IPS-18c (cell line): Measurements from ENCODE around the gene SPATA1.

Source experiments
- H3K4me3 ChIP-seq: 2 replicates; pipeline ENCODE4 v1.7.0; 2013; ENCODE audit warnings: low read depth, mild to moderate bottlenecking, low read length, moderate library complexity; ENCODE audit not compliant: insufficient read depth
- H3K9me3 ChIP-seq: one replicate; pipeline ENCODE4 v1.6.1; 2013; ENCODE audit warnings: mild to moderate bottlenecking, low read length, moderate library complexity; ENCODE audit not compliant: control insufficient read depth, insufficient read depth

Gene SPATA1

GRCh38 chr1:84606977-84607376 is 100.8 kb downstream of the SPATA1 start:
- peaks cover 10% of the 10 kb centered on the region for H3K9me3 ChIP-seq

GRCh38 chr1:84611091-84611490 is 104.9 kb downstream of the SPATA1 start:
- H3K4me3 ChIP-seq, result no peak overlapping the region
- peaks cover 12% of the 10 kb centered on the region for H3K9me3 ChIP-seq

More at GRCh38 chr1:84606977-84607376, 100.8 kb downstream of the SPATA1 start:
- no peak overlapping the region for H3K4me3 ChIP-seq

DNA sequence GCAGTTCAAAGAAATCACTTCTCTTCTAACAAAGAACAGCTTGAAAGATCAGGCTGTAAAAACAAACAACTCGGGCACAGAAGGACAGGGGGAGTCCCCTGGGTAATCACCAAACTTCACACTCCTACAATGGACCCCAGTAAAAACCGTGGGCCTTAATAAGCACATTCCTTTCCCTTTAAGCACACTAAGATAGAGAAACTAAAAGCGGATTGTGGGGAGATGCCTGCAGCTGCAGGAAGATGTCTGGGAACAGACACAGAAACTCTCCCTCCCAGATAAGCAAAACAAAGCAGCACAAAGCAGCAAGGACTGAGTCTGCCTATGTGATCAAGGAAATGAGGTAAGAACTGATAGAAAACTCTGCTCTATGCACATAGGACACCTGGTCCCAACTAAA is 105.6 kb downstream of the SPATA1 start:
- peaks cover 12% of the 10 kb centered on the region for H3K9me3 ChIP-seq
- H3K4me3 ChIP-seq, result no peak overlapping the region; the same call in 1 of the 2 replicates

- H3K9me3 ChIP-seq, result peaks cover 12% of the 10 kb centered on the region
- no peak overlapping the region for H3K4me3 ChIP-seq
Measured at GRCh38 chr1:84613026-84613425, 106.8 kb downstream of the SPATA1 start.

DNA sequence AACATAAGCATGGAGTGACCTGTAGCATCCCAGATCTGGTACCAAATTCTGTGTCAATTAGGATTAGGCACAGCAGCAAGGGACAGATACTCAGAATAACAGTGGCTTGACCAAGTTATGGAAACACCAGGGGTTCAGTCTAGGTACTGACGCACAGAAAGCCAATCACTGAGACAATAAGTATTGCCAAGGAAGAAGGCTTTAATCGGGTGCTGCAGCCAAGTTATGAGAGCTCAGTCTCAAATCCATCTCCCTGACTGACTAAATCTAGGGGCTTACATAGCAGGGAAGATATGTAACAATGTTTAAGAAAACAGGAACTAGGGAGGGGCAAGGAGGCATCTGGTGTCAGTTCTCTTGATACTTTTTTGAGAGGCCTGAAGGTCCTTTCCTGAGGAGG is 107.7 kb downstream of the SPATA1 start:
- peaks cover 12% of the 10 kb centered on the region for H3K9me3 ChIP-seq

DNA sequence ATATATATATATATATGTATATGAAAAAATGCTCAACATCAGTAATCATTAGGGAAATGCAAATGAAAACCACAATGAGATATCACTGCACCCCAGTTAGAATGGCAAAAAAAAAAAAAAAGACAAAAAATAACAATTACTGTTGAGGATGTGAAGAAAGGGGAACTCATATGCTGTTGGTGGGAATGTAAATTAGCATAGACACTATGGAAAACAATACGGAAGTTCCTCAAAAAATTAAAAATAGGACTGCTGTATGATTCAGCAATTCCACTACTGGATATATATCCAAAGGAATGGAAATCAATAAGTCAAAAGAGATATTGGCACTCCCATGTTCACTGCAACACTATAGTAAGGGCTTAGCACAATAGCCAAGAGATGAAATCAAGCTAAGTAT is 109.6 kb downstream of the SPATA1 start:
- Histone ChIP-seq H3K4me3 (no peak overlapping the region), H3K9me3 (peaks cover 12% of the 10 kb centered on the region)

More for the DNA sequence above, 107.7 kb downstream of the SPATA1 start:
- no peak overlapping the region for H3K4me3 ChIP-seq
